HEK293 (cell line): ENCODE results near the gene HUWE1.
A peak's percentile ranks its signal among the peaks of the same experiment; 100 is the strongest.

Experiments
- GLIS2 ChIP-seq: fragments of 450-650 bp; formaldehyde crosslinking; IDR thresholded peaks from 2 replicates; pipeline ENCODE4 v1.5.1; 2016; ENCODE audit warnings: missing biosample characterization, missing genetic modification characterization
- KLF7 ChIP-seq: fragments of 450-650 bp; formaldehyde crosslinking; IDR thresholded peaks from 2 replicates; pipeline ENCODE4 v1.5.1; 2016; ENCODE audit warnings: missing biosample characterization, missing genetic modification characterization, borderline replicate concordance
- KLF8 ChIP-seq: fragments of 450-650 bp; formaldehyde crosslinking; IDR thresholded peaks from 2 replicates; pipeline ENCODE4 v1.5.1; 2016; ENCODE audit warnings: missing biosample characterization, missing genetic modification characterization
- PATZ1 ChIP-seq: fragments of 450-650 bp; formaldehyde crosslinking; IDR thresholded peaks from 2 replicates; pipeline ENCODE4 v1.5.1; 2016; ENCODE audit warnings: missing biosample characterization, missing genetic modification characterization
- REST ChIP-seq: fragments of 450-650 bp; formaldehyde crosslinking; IDR thresholded peaks from 2 replicates; pipeline ENCODE4 v1.5.1; 2016; ENCODE audit warnings: missing biosample characterization, missing genetic modification characterization
- TSHZ1 ChIP-seq: fragments of 450-650 bp; formaldehyde crosslinking; IDR thresholded peaks from 2 replicates; pipeline ENCODE4 v1.5.1; 2016; ENCODE audit warnings: missing biosample characterization, missing genetic modification characterization, borderline replicate concordance
- ZBTB10 ChIP-seq: fragments of 450-650 bp; formaldehyde crosslinking; IDR thresholded peaks from 2 replicates; pipeline ENCODE4 v1.5.1; 2016; ENCODE audit warnings: missing biosample characterization, missing genetic modification characterization
- ZBTB11 ChIP-seq: fragments of 450-650 bp; formaldehyde crosslinking; conservative IDR thresholded peaks from 2 replicates; pipeline ENCODE4 v1.5.1; 2016; ENCODE audit warnings: low read depth, missing biosample characterization, missing genetic modification characterization
- ZBTB26 ChIP-seq: fragments of 450-650 bp; formaldehyde crosslinking; optimal IDR thresholded peaks from 2 replicates; pipeline ENCODE3; 2016; ENCODE audit warnings: missing biosample characterization, mild to moderate bottlenecking, missing genetic modification characterization
- ZEB2 ChIP-seq: fragments of 450-650 bp; formaldehyde crosslinking; IDR thresholded peaks from 2 replicates; pipeline ENCODE4 v1.5.1; 2016; ENCODE audit warnings: missing biosample characterization, missing genetic modification characterization
- ZNF112 ChIP-seq: fragments of 450-650 bp; formaldehyde crosslinking; IDR thresholded peaks from 2 replicates; pipeline ENCODE4 v1.5.0; 2017; ENCODE audit warnings: missing biosample characterization, missing genetic modification characterization
- ZNF23 ChIP-seq: fragments of 450-650 bp; formaldehyde crosslinking; IDR thresholded peaks from 2 replicates; pipeline ENCODE4 v1.5.1; 2016; ENCODE audit warnings: missing biosample characterization, missing genetic modification characterization, borderline replicate concordance
- ZNF248 ChIP-seq: fragments of 450-650 bp; formaldehyde crosslinking; IDR thresholded peaks from 2 replicates; pipeline ENCODE4 v1.5.1; 2017; ENCODE audit warnings: missing biosample characterization, missing genetic modification characterization
- ZNF335 ChIP-seq: fragments of 450-650 bp; formaldehyde crosslinking; conservative IDR thresholded peaks from 2 replicates; pipeline ENCODE4 v1.5.1; 2016; ENCODE audit warnings: missing biosample characterization, missing genetic modification characterization
- ZNF354C ChIP-seq: fragments of 450-650 bp; formaldehyde crosslinking; IDR thresholded peaks from 2 replicates; pipeline ENCODE4 v1.5.1; 2016; ENCODE audit warnings: missing biosample characterization, missing genetic modification characterization, low read depth, borderline replicate concordance
- ZNF521 ChIP-seq: fragments of 450-650 bp; formaldehyde crosslinking; IDR thresholded peaks from 2 replicates; pipeline ENCODE4 v1.5.1; 2017; ENCODE audit warnings: missing biosample characterization, mild to moderate bottlenecking, missing genetic modification characterization
- ZNF585B ChIP-seq: fragments of 450-650 bp; formaldehyde crosslinking; IDR thresholded peaks from 2 replicates; pipeline ENCODE4 v1.5.1; 2016; ENCODE audit warnings: missing biosample characterization, missing genetic modification characterization
- ZNF600 ChIP-seq: fragments of 450-650 bp; formaldehyde crosslinking; IDR thresholded peaks from 2 replicates; pipeline ENCODE4 v1.5.1; 2016; ENCODE audit warnings: missing biosample characterization, missing genetic modification characterization
- ZNF843 ChIP-seq: fragments of 450-650 bp; formaldehyde crosslinking; IDR thresholded peaks from 2 replicates; pipeline ENCODE4 v1.5.1; 2016; ENCODE audit warnings: missing biosample characterization, missing genetic modification characterization

Gene HUWE1

GRCh38 chrX:53683556-53684414, 2.7 kb downstream of the HUWE1 start (continued):
- TF ChIP-seq TSHZ1 (tag by site-specific recombination) (no peak), ZNF600 (tag by site-specific recombination) (no peak), KLF8 (tag by site-specific recombination) (peak; percentile 64; the same call in 1 of the 2 replicates), ZNF843 (no peak; the same call in 1 of the 2 replicates), ZBTB10 (tag by site-specific recombination) (no peak), PATZ1 (tag by site-specific recombination) (peak; percentile 81), ZNF23 (tag by site-specific recombination) (no peak), ZEB2 (tag by site-specific recombination) (peak; percentile 48), REST (tag by site-specific recombination) (no peak), ZNF521 (tag by site-specific recombination) (no peak), ZNF335 (peak; percentile 79), GLIS2 (tag by site-specific recombination) (peak; percentile 78), ZNF354C (tag by site-specific recombination) (no peak), ZBTB11 (tag by site-specific recombination) (no peak; the same call in 1 of the 2 replicates), ZNF112 (tag by site-specific recombination) (no peak), ZNF248 (no peak), ZNF585B (tag by site-specific recombination) (peak; percentile 7; the same call in 1 of the 2 replicates), ZBTB26 (tag by site-specific recombination) (peak; percentile 71), KLF7 (tag by site-specific recombination) (0 out of 2 replicates have a peak, but pooled peaks have one; percentile 39)
